K562 (cell line): Measurements from ENCODE around the gene SOCS2. TPM values are rescaled to one million over a fixed set of nuclear protein-coding genes. Genes with fewer than 3 reads are reported as not detected.

ENCODE experiments used
- ATF6 ChIP-seq: sonication (generic); formaldehyde crosslinking; IDR thresholded peaks from 2 replicates; pipeline ENCODE4 v1.4.0; 2020; ENCODE audit warnings: mild to moderate bottlenecking, missing genetic modification reagents
- CUX1 ChIP-seq: fragments of 200-800 bp; sonication (Bioruptor generic); IDR thresholded peaks from 2 replicates; pipeline ENCODE4 v1.6.1; 2016; ENCODE audit warnings: missing genetic modification characterization, missing compliant biosample characterization
- EHMT2 ChIP-seq: fragments of 450-650 bp; IDR thresholded peaks from 2 replicates; pipeline ENCODE4 v1.6.1; 2018; ENCODE audit warnings: antibody characterized with exemption
- FOXA3 ChIP-seq, 2 experiments: fragments of 450-650 bp in 1 of 2; sonication (generic) in 1 of 2; formaldehyde crosslinking; IDR thresholded peaks in 1 of 2; conservative IDR thresholded peaks in 1 of 2; 2 replicates each; pipeline versions ENCODE4 v1.4.0 to v1.8.0; 2020 to 2022; ENCODE audit warnings: mild to moderate bottlenecking in 2 of 2, missing genetic modification reagents in 1 of 2
- IFI16 ChIP-seq: fragments of 250-450 bp; sonication (Bioruptor Pico); IDR thresholded peaks from 2 replicates; pipeline ENCODE4 v2.1.2; 2022; ENCODE audit warnings: mild to moderate bottlenecking, inconsistent platforms
- KAT7 ChIP-seq: sonication (generic); formaldehyde crosslinking; IDR thresholded peaks from 2 replicates; pipeline ENCODE4 v1.8.0; 2022; ENCODE audit warnings: missing genetic modification reagents, mild to moderate bottlenecking, borderline replicate concordance
- L3MBTL2 ChIP-seq: fragments of 450-650 bp; IDR thresholded peaks from 2 replicates; pipeline ENCODE4 v1.6.1; 2016; ENCODE audit warnings: mild to moderate bottlenecking, moderate library complexity
- NR1H2 ChIP-seq: sonication (generic); formaldehyde crosslinking; IDR thresholded peaks from 2 replicates; pipeline ENCODE4 v1.4.0; 2020; ENCODE audit warnings: mild to moderate bottlenecking, missing genetic modification reagents
- NR2F6 ChIP-seq: fragments of 450-650 bp; formaldehyde crosslinking; IDR thresholded peaks from 2 replicates; pipeline ENCODE4 v1.4.0; 2020; ENCODE audit warnings: mild to moderate bottlenecking
- PCBP1 ChIP-seq: fragments of 200-400 bp; formaldehyde crosslinking; IDR thresholded peaks from 2 replicates; pipeline ENCODE4 v1.6.1; 2018; ENCODE audit warnings: mild to moderate bottlenecking, low read depth, low read length; ENCODE audit not compliant: poor library complexity, severe bottlenecking
- POLR3A ChIP-seq: IDR thresholded peaks from 2 replicates; pipeline ENCODE4 v1.6.1; 2011; ENCODE audit warnings: borderline replicate concordance, mild to moderate bottlenecking, moderate library complexity; ENCODE audit not compliant: insufficient read length, insufficient read depth; ENCODE audit errors: extremely low read depth
- PRMT5 ChIP-seq: sonication (generic); formaldehyde crosslinking; IDR thresholded peaks from 2 replicates; pipeline ENCODE4 v1.5.0; 2020; ENCODE audit warnings: missing genetic modification reagents
- PTBP1 ChIP-seq: fragments of 200-400 bp; formaldehyde crosslinking; IDR thresholded peaks from 2 replicates; pipeline ENCODE4 v1.6.1; 2017; ENCODE audit warnings: low read depth, low read length
- TBP ChIP-seq: optimal IDR thresholded peaks from 2 replicates; pipeline ENCODE3; 2011; ENCODE audit warnings: low read depth, low read length, improper control_type of control experiment
- TSC22D4 ChIP-seq: fragments of 450-650 bp; IDR thresholded peaks from 2 replicates; pipeline ENCODE4 v1.6.1; 2016; ENCODE audit warnings: missing genetic modification characterization, missing biosample characterization, control low read depth
- ZBTB9 ChIP-seq: fragments of 450-650 bp; formaldehyde crosslinking; IDR thresholded peaks from 2 replicates; pipeline ENCODE4 v1.4.0; 2020; ENCODE audit warnings: mild to moderate bottlenecking, moderate library complexity
- ZNF165 ChIP-seq: fragments of 250-450 bp; sonication (Bioruptor Pico); IDR thresholded peaks from 2 replicates; pipeline ENCODE4 v1.4.0; 2020; ENCODE audit warnings: borderline replicate concordance
- ZNF253 ChIP-seq: fragments of 250-450 bp; sonication (Bioruptor Pico); conservative IDR thresholded peaks from 2 replicates; pipeline ENCODE4 v1.6.1; 2021; ENCODE audit warnings: mild to moderate bottlenecking
- ZNF263 ChIP-seq: sonication (generic); formaldehyde crosslinking; IDR thresholded peaks from 2 replicates; pipeline ENCODE4 v1.8.0; 2022; ENCODE audit warnings: mild to moderate bottlenecking, missing genetic modification reagents, borderline replicate concordance
- ZNF766 ChIP-seq: fragments of 200-800 bp; sonication (Bioruptor generic); conservative IDR thresholded peaks from 2 replicates; pipeline ENCODE4 v1.6.1; 2016; ENCODE audit warnings: missing genetic modification characterization, missing compliant biosample characterization
- polyA plus RNA-seq, 8 experiments: library from polyadenylated mRNA; depleted of rRNA in 4 of 8; stranded (reverse) in 5 of 8; unstranded in 3 of 8; fragments of >200 nt; fragmentation: Nextera tagmentation in 2 of 8; fragmentation: Illumina TruSeq in 1 of 8; extraction: Ambion mirVana in 2 of 8; extraction: Trizol in 1 of 8; gene quantifications; 2 replicates each; pipeline versions ENCODE4 v1.2.1 to v1.2.3, GENCODE V29; 2011 to 2014; ENCODE audit warnings: inconsistent platforms in 1 of 8, missing spikeins in 1 of 8
- total RNA-seq, 7 experiments: library from RNA; depleted of rRNA in 6 of 7; stranded (reverse); fragments of >200 nt in 6 of 7; fragmentation: Illumina TruSeq in 2 of 7; extraction: Trizol in 2 of 7; gene quantifications; 2 replicates each; pipeline versions ENCODE4 v1.2.1 to v1.2.3, GENCODE V29; 2011 to 2021; ENCODE audit warnings: low replicate concordance in 1 of 7

SOCS2 gene
- total and polyA plus RNA-seq, 9 of the 15 experiments (the other 6 are each of a cell fraction or from before 2014, with no cell fraction given), result 37.0 to 162 (median 98.7) TPM

- TF ChIP-seq ZNF165 (CRISPR knock-in tag) (no peak), ATF6 (CRISPR knock-in tag) (peak; percentile 82; the same call in 1 of the 2 replicates), FOXA3 (CRISPR knock-in tag; conservative IDR thresholded peaks at IDR 0.05 in 1 of 2, IDR thresholded peaks at IDR 0.05 in 1 of 2) (no peak), EHMT2 (no peak), CUX1 (CRISPR knock-in tag) (no peak), PCBP1 (no peak), PRMT5 (CRISPR knock-in tag) (no peak), TBP (peak; percentile 83), ZNF766 (CRISPR knock-in tag) (0 out of 2 replicates have a peak, but pooled peaks have one; percentile 49), TSC22D4 (tag) (no peak), NR1H2 (CRISPR knock-in tag) (no peak), POLR3A (no peak), ZNF263 (no peak), NR2F6 (CRISPR knock-in tag) (no peak), KAT7 (CRISPR knock-in tag) (no peak), IFI16 (CRISPR knock-in tag) (no peak), ZNF253 (no peak), PTBP1 (no peak), L3MBTL2 (peak; percentile 62; the same call in 1 of the 2 replicates), ZBTB9 (CRISPR knock-in tag) (peak; percentile 93)
Observed at GRCh38 chr12:93591137-93591868, 18.8 kb downstream of the SOCS2 start (continued).
